K562 (cell line): Measurements from ENCODE around the gene CLCA1. TPM values are rescaled to one million over a fixed set of nuclear protein-coding genes. Genes with fewer than 3 reads are reported as not detected.
A peak's percentile ranks its signal among the peaks of the same experiment; 100 is the strongest.

Experiments used
- ATAC-seq: fragments of 200-7000 bp; cut with Tn5 transposase; 3 replicates; pipeline ENCODE4 v1.9.1; 2020; ENCODE audit warnings: moderate library complexity
- BruUV-seq: library from RNA; stranded (reverse); fragments of 400-500 nt; replicated peaks from 2 replicates; lab custom pipeline; 2021; lab: Mats Ljungman, UMichigan
- CTCF ChIA-PET: fragments of 300-600 bp; formaldehyde crosslinking; extraction: SDS; loops from one replicate; lab custom pipeline; 2021; ENCODE audit warnings: low intra/inter-chr PET ratio; lab: Yijun Ruan, JAX
- POLR2A ChIA-PET: fragments of 300-600, 350-650 bp; sonication (Branson Sonifier 250); formaldehyde crosslinking; extraction: SDS; loops from one replicate; lab custom pipeline; 2021; ENCODE audit warnings: antibody characterized with exemption, inconsistent platforms; lab: Yijun Ruan, JAX
- DNase-seq, 4 experiments: peaks; one replicate each; pipeline versions ENCODE4 v3.0.0 to v3.0.0-alpha.2; 2011 to 2018; ENCODE audit warnings: low spot score in 3 of 4, mixed read lengths in 3 of 4; ENCODE audit errors: extremely low read depth in 1 of 4
- FAIRE-seq: peaks from 2 replicates; lab custom pipeline; 2011; peaks lifted over from hg19 to GRCh38; lab: Jason Lieb, UNC
- H2AFZ ChIP-seq: 2 replicates; pipeline ENCODE4 v1.6.0; 2011; ENCODE audit warnings: low read depth, low read length, control low read depth, inconsistent platforms
- H3K27ac ChIP-seq: fragments of 200-600 bp; 3 replicates; pipeline ENCODE4 v1.8.0; 2011; ENCODE audit warnings: low read depth, mild to moderate bottlenecking, control low read depth, inconsistent platforms, low read length, moderate library complexity, mixed read lengths; ENCODE audit errors: extremely low read depth
- H3K27me3 ChIP-seq, 2 experiments: fragments of 300-600 bp in 1 of 2; 2 replicates in 1 of 2; 3 replicates in 1 of 2; pipeline versions ENCODE4 v1.6.0 to v1.8.0; 2011; ENCODE audit warnings: inconsistent platforms in 2 of 2, low read length in 2 of 2, mild to moderate bottlenecking in 1 of 2, mixed read lengths in 1 of 2, moderate library complexity in 1 of 2; ENCODE audit not compliant: control insufficient read depth in 2 of 2, insufficient read depth in 2 of 2
- H3K36me3 ChIP-seq: fragments of 300-600 bp; 3 replicates; pipeline ENCODE4 v1.8.0; 2011; ENCODE audit warnings: mild to moderate bottlenecking, low read length, inconsistent platforms; ENCODE audit not compliant: control insufficient read depth, insufficient read depth
- H3K4me1 ChIP-seq, 2 experiments: fragments of 200-600 bp in 1 of 2; replicated peaks in 1 of 2; 2 replicates in 1 of 2; 3 replicates in 1 of 2; pipeline versions ENCODE4 v1.5.1 to v1.8.0; 2011; ENCODE audit warnings: inconsistent platforms in 2 of 2, low read length in 2 of 2, mild to moderate bottlenecking in 1 of 2, mixed read lengths in 1 of 2, moderate library complexity in 1 of 2; ENCODE audit not compliant: control insufficient read depth in 2 of 2, insufficient read depth in 2 of 2
- H3K4me2 ChIP-seq: 2 replicates; pipeline ENCODE4 v1.6.1; 2011; ENCODE audit warnings: low read length, control low read depth, inconsistent platforms, mixed read lengths; ENCODE audit not compliant: insufficient read depth
- H3K4me3 ChIP-seq: fragments of 200-600 bp; sonication (generic), shearing (Covaris generic); 2 replicates; pipeline ENCODE4 v1.5.1; 2016; ENCODE audit warnings: control low read depth, inconsistent platforms
- H3K79me2 ChIP-seq: fragments of 200-600 bp; 3 replicates; pipeline ENCODE4 v1.8.0; 2011; ENCODE audit warnings: low read length, inconsistent platforms; ENCODE audit not compliant: control insufficient read depth, insufficient read depth
- H3K9ac ChIP-seq, 2 experiments: 2 replicates each; pipeline versions ENCODE4 v1.6.0 to v1.6.1; 2011; ENCODE audit warnings: low read depth in 2 of 2, low read length in 2 of 2, control low read depth in 1 of 2, inconsistent platforms in 1 of 2, mild to moderate bottlenecking in 1 of 2, mixed read lengths in 1 of 2; ENCODE audit not compliant: insufficient read depth in 1 of 2
- H3K9me1 ChIP-seq: one replicate; pipeline ENCODE4 v1.6.0; 2011; ENCODE audit warnings: inconsistent platforms, mild to moderate bottlenecking, low read length, moderate library complexity; ENCODE audit not compliant: control insufficient read depth, insufficient read depth
- H3K9me3 ChIP-seq: replicated peaks from 2 replicates; pipeline ENCODE4 v1.5.1; 2011; ENCODE audit warnings: low read depth, low read length, inconsistent platforms; ENCODE audit not compliant: control insufficient read depth, insufficient read depth
- H4K20me1 ChIP-seq: replicated peaks from 2 replicates; pipeline ENCODE4 v1.6.1; 2011; ENCODE audit warnings: low read length, inconsistent platforms, mixed read lengths; ENCODE audit not compliant: control insufficient read depth, insufficient read depth
- HDAC1 ChIP-seq, 2 experiments: fragments of 450-650 bp; IDR thresholded peaks; 2 replicates each; pipeline ENCODE4 v1.6.1; 2016 to 2017; ENCODE audit warnings: inconsistent platforms in 1 of 2, mild to moderate bottlenecking in 1 of 2, moderate library complexity in 1 of 2
- KDM1A ChIP-seq, 2 experiments: fragments of 450-650 bp; IDR thresholded peaks; 2 replicates each; pipeline ENCODE4 v1.6.1; 2016; ENCODE audit warnings: mild to moderate bottlenecking in 2 of 2
- MAFF ChIP-seq: IDR thresholded peaks from 2 replicates; pipeline ENCODE4 v1.6.1; 2012; ENCODE audit warnings: low read length, improper control_type of control experiment
- NFRKB ChIP-seq: fragments of 450-650 bp; IDR thresholded peaks from 2 replicates; pipeline ENCODE4 v1.6.1; 2016; ENCODE audit warnings: low read depth
- PHF21A ChIP-seq: fragments of 450-650 bp; IDR thresholded peaks from 2 replicates; pipeline ENCODE4 v1.6.1; 2017; ENCODE audit warnings: low read depth, borderline replicate concordance
- PML ChIP-seq: IDR thresholded peaks from 2 replicates; pipeline ENCODE4 v1.6.1; 2012; ENCODE audit warnings: low read length, inconsistent platforms
- RBM39 ChIP-seq: fragments of 200-400 bp; formaldehyde crosslinking; optimal IDR thresholded peaks from 2 replicates; pipeline ENCODE3; 2018; ENCODE audit warnings: low read depth, low read length
- SPI1 ChIP-seq: IDR thresholded peaks from 2 replicates; pipeline ENCODE4 v1.6.1; 2011; ENCODE audit warnings: low read depth, low read length, control low read depth, borderline replicate concordance
- TCF15 ChIP-seq: fragments of 250-450 bp; sonication (Bioruptor Pico); IDR thresholded peaks from 2 replicates; pipeline ENCODE4 v1.8.0; 2022; ENCODE audit warnings: moderate library complexity, mild to moderate bottlenecking, inconsistent platforms
- WGBS: fragments of 100-300 bp; shearing (Covaris generic); methylation state at CpG from one replicate; pipeline ENCODE4 v1.1.6; 2016; ENCODE audit warnings: low coverage, mixed read lengths; ENCODE audit not compliant: insufficient coverage; ENCODE audit errors: missing lambda C conversion rate; 5-methylcytosine and 5-hydroxymethylcytosine counted together
- in situ Hi-C: fragments of 300-500 bp; cut with MboI; formaldehyde crosslinking; loops from 4 replicates; pipeline ENCODE4 v1.15.0; 2018; ENCODE audit warnings: inconsistent platforms, mixed read lengths
- intact Hi-C: fragments of 100-400 bp; cut with micrococcal nuclease; formaldehyde crosslinking; loops from 2 replicates; pipeline ENCODE4 v1.14.2; 2022
- polyA plus RNA-seq, 8 experiments: library from polyadenylated mRNA; depleted of rRNA in 4 of 8; stranded (reverse) in 5 of 8; unstranded in 3 of 8; fragments of >200 nt; fragmentation: Nextera tagmentation in 2 of 8; fragmentation: Illumina TruSeq in 1 of 8; extraction: Ambion mirVana in 2 of 8; extraction: Trizol in 1 of 8; gene quantifications; 2 replicates each; pipeline versions ENCODE4 v1.2.1 to v1.2.3, GENCODE V29; 2011 to 2014; ENCODE audit warnings: inconsistent platforms in 1 of 8, missing spikeins in 1 of 8
- total RNA-seq, 7 experiments: library from RNA; depleted of rRNA in 6 of 7; stranded (reverse); fragments of >200 nt in 6 of 7; fragmentation: Illumina TruSeq in 2 of 7; extraction: Trizol in 2 of 7; gene quantifications; 2 replicates each; pipeline versions ENCODE4 v1.2.1 to v1.2.3, GENCODE V29; 2011 to 2021; ENCODE audit warnings: low replicate concordance in 1 of 7

Gene CLCA1
- total and polyA plus RNA-seq, 9 of the 15 experiments (the other 6 are each of a cell fraction or from before 2014, with no cell fraction given), result 0.03 to 0.08 (median 0.04) TPM; not detected in 6

- TF ChIP-seq PHF21A (no peak), MAFF (no peak), KDM1A (IDR thresholded peaks at IDR 0.05) (no peak), NFRKB (no peak), RBM39 (no peak), HDAC1 (IDR thresholded peaks at IDR 0.05) (no peak), PML (no peak)
- TF ChIP-seq, all 486 proteins: peak for 0
These were observed 22.6 kb downstream of the CLCA1 start (continued) for GRCh38 chr1:86491171-86491950.

- H3K4me2 ChIP-seq, result no peak overlapping the region
- FAIRE-seq, result no peak
- no peaks in the 10 kb centered on the region; the same call in 1 of the 2 replicates for H3K9me3 ChIP-seq
- in situ Hi-C loops (no loop called here), intact Hi-C loops (no loop called here)
- no peaks in the 10 kb centered on the region for H3K36me3 ChIP-seq
- DNase-seq, result no peak
- H2AFZ ChIP-seq, result no peak overlapping the region
- no peaks in the 10 kb centered on the region for H3K9me1 ChIP-seq
- no peak overlapping the region for H3K4me3 ChIP-seq
- TF ChIP-seq TCF15 (CRISPR knock-in tag), result no peak
- peak; percentile 24; the same call in 1 of the 2 replicates for TF ChIP-seq SPI1
- H3K79me2 ChIP-seq, result no peaks in the 10 kb centered on the region
- no TSS peak for BruUV-seq
- ChIA-PET CTCF (interaction anchor here (1.3 kb wide), 1 partner anchor 191 kb away, joined by 5 read pairs; no protein-coding TSS in a partner anchor), POLR2A (no interaction called here)
- no peak for ATAC-seq
- H3K9ac ChIP-seq, result no peak overlapping the region
- 0% methylated on average over 3 of the region's 3 CpGs for WGBS
- no peaks in the 10 kb centered on the region for H3K4me1 ChIP-seq
- no peaks in the 10 kb centered on the region for H4K20me1 ChIP-seq
- H3K27ac ChIP-seq, result no peak overlapping the region
- peaks cover 5 to 14% of the 10 kb centered on the region in 2 experiments; a peak in 3 of 5 replicates for H3K27me3 ChIP-seq
These were observed 29.6 kb downstream of the CLCA1 start for GRCh38 chr1:86498281-86498680.
